Measurements from ENCODE around the gene SLC6A12. TPM values are rescaled to one million over a fixed set of nuclear protein-coding genes. Genes with fewer than 3 reads are reported as not detected.

Gene SLC6A12
- total RNA-seq, 2 donors from 2014 or later: 0.33 to 6.7 TPM

- no peaks in the 10 kb centered on the region for H3K36me3 ChIP-seq (replicated peaks in 1 of 2; ENCODE audit: insufficient read depth in 1 of 2, low read depth in 2 of 2)
- no peak overlapping the region for H3K27ac ChIP-seq
- WGBS, 2 donors: 78 to 89% methylated on average over 15 of the region's 15 CpGs
- peaks cover 48% of the 10 kb centered on the region for H3K4me1 ChIP-seq
- H3K9me3 ChIP-seq: no peaks in the 10 kb centered on the region
- DNase-seq (no peak), ATAC-seq (no peak)
- intact Hi-C loops (cut with DNase I): no loop called here
- no peaks in the 10 kb centered on the region for H3K27me3 ChIP-seq
- H3K4me3 ChIP-seq: no peak overlapping the region
- TF ChIP-seq CTCF (IDR thresholded peaks at IDR 0.05) (no peak), POLR2A (IDR thresholded peaks at IDR 0.05) (no peak)
Measured at GRCh38 chr12:209246-209645, 4.7 kb downstream of the SLC6A12 start.

GRCh38 chr12:208813-209212 is 5.1 kb downstream of the SLC6A12 start:
- intact Hi-C loops (cut with DNase I): no loop called here
- Histone ChIP-seq H3K9me3 (no peaks in the 10 kb centered on the region), H3K27me3 (no peaks in the 10 kb centered on the region), H3K36me3 (replicated peaks in 1 of 2; ENCODE audit: insufficient read depth in 1 of 2, low read depth in 2 of 2) (no peaks in the 10 kb centered on the region), H3K27ac (no peak overlapping the region), H3K4me1 (peaks cover 52% of the 10 kb centered on the region), H3K4me3 (no peak overlapping the region)
- ATAC-seq (no peak), DNase-seq (no peak)
- TF ChIP-seq POLR2A (IDR thresholded peaks at IDR 0.05) (no peak), CTCF (IDR thresholded peaks at IDR 0.05) (no peak)
- 75 to 76% methylated on average over 4 of the region's 4 CpGs for WGBS, 2 donors

GRCh38 chr12:207804-208203 is 6.2 kb downstream of the SLC6A12 start:
- no peak for TF ChIP-seq CTCF (IDR thresholded peaks at IDR 0.05)
- no peak for TF ChIP-seq POLR2A (IDR thresholded peaks at IDR 0.05)
- peaks cover 49% of the 10 kb centered on the region for H3K4me1 ChIP-seq
- no peaks in the 10 kb centered on the region for H3K9me3 ChIP-seq
- no peak overlapping the region for H3K27ac ChIP-seq
- 91% methylated on average over 8 to 10 of the region's 10 CpGs for WGBS, 2 donors
- no peak for ATAC-seq
- no peaks in the 10 kb centered on the region for H3K36me3 ChIP-seq (replicated peaks in 1 of 2; ENCODE audit: insufficient read depth in 1 of 2, low read depth in 2 of 2)
- intact Hi-C loops (cut with DNase I): no loop called here
- DNase-seq: no peak
- no peaks in the 10 kb centered on the region for H3K27me3 ChIP-seq
- no peak overlapping the region for H3K4me3 ChIP-seq

- Histone ChIP-seq H3K4me1 (peaks cover 39% of the 10 kb centered on the region), H3K36me3 (replicated peaks in 1 of 2; ENCODE audit: insufficient read depth in 1 of 2, low read depth in 2 of 2) (no peaks in the 10 kb centered on the region), H3K27me3 (no peaks in the 10 kb centered on the region), H3K9me3 (no peaks in the 10 kb centered on the region), H3K4me3 (no peak overlapping the region), H3K27ac (no peak overlapping the region)
- DNase-seq (no peak), ATAC-seq (no peak)
- TF ChIP-seq POLR2A (IDR thresholded peaks at IDR 0.05) (no peak), CTCF (IDR thresholded peaks at IDR 0.05) (no peak)
- intact Hi-C loops (cut with DNase I): no loop called here
- WGBS, 2 donors: 90% methylated on average over 14 to 21 of the region's 21 CpGs
Measured at GRCh38 chr12:206746-207440, 7.1 kb downstream of the SLC6A12 start.

- intact Hi-C loops (cut with DNase I): no loop called here
- Histone ChIP-seq H3K27me3 (no peaks in the 10 kb centered on the region), H3K4me3 (no peak overlapping the region), H3K27ac (no peak overlapping the region), H3K4me1 (peaks cover 21% of the 10 kb centered on the region), H3K9me3 (no peaks in the 10 kb centered on the region), H3K36me3 (replicated peaks in 1 of 2; ENCODE audit: insufficient read depth in 1 of 2, low read depth in 2 of 2) (no peaks in the 10 kb centered on the region)
- ATAC-seq (no peak), DNase-seq (no peak)
- WGBS, 2 donors: 76 to 82% methylated on average over 4 of the region's 4 CpGs
- no peak for TF ChIP-seq POLR2A (IDR thresholded peaks at IDR 0.05)
Measured at GRCh38 chr12:205026-205425, 8.9 kb downstream of the SLC6A12 start.

Data from body of pancreas (tissue), 4 donors.